22Rv1 (cell line): ENCODE results near the gene FAM124A.

Experiments used
- CTCF ChIP-seq: fragments of 450-650 bp; IDR thresholded peaks from 2 replicates; pipeline ENCODE4 v1.5.1; 2017; ENCODE audit warnings: mild to moderate bottlenecking
- ZFX ChIP-seq: fragments of 450-650 bp; IDR thresholded peaks from 2 replicates; pipeline ENCODE4 v1.6.1; 2017; ENCODE audit warnings: antibody characterized with exemption, borderline replicate concordance

- no peak for TF ChIP-seq CTCF
- no peak for TF ChIP-seq ZFX
Measured at GRCh38 chr13:51318876-51319275, 96.7 kb downstream of the FAM124A start.
